ENCODE measurements around the gene IMMP2L.

DNA sequence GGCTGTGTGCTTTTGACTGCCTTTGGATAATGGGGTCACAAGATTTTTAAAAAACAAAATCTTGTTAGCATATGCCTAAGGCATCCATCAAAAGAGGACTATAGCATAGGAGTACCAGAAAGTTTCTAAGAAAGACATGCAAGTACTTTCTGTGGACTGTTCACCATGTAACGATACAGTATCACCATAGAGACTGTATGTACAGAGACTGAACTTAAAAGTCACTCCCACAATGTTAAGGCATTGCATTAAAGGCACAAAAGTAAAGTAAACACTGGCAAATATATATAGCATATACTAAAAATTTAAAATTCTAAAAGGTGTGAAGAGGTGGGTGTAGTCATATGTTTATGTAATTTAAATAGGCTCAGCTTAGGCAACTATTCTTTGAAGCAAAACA, 190.9 kb downstream of the IMMP2L start:
- TF ChIP-seq CTCF (IDR thresholded peaks at IDR 0.05) (no peak), POLR2A (IDR thresholded peaks at IDR 0.05; ENCODE audit: low read length) (no peak)

Measured in A549 (cell line).